Type B pancreatic cell (in vitro differentiated cells): Measurements from ENCODE around the gene PLA2G4C. TPM values are rescaled to one million over a fixed set of nuclear protein-coding genes. Genes with fewer than 3 reads are reported as not detected.
"Not testable (repeated sequence)": the region's sequence is repeated elsewhere in the genome, so short reads cannot be mapped to it uniquely, and the experiment has no call there.

Experiments
- DNase-seq: peaks from one replicate; pipeline ENCODE4 v3.0.0; 2021; ENCODE audit warnings: mixed read lengths; ENCODE audit not compliant: unreplicated experiment; ENCODE audit errors: extremely low spot score
- H3K27ac Mint-ChIP-seq: 2 replicates; pipeline ENCODE4 v1.8.0; 2021; ENCODE audit warnings: mild to moderate bottlenecking, mixed read lengths
- H3K27me3 Mint-ChIP-seq: 2 replicates; pipeline ENCODE4 v1.8.0; 2021; ENCODE audit warnings: mixed read lengths
- H3K36me3 Mint-ChIP-seq: 2 replicates; pipeline ENCODE4 v1.8.0; 2021; ENCODE audit warnings: mixed read lengths
- H3K4me1 Mint-ChIP-seq: one replicate; pipeline ENCODE4 v1.8.0; 2021; ENCODE audit warnings: mixed read lengths; ENCODE audit not compliant: unreplicated experiment
- H3K4me3 Mint-ChIP-seq: 2 replicates; pipeline ENCODE4 v1.8.0; 2021; ENCODE audit warnings: mild to moderate bottlenecking, mixed read lengths
- H3K9me3 Mint-ChIP-seq: 2 replicates; pipeline ENCODE4 v1.8.0; 2021; ENCODE audit warnings: mixed read lengths
- CTCF ChIP-seq: fragments of 200-600 bp; sonication (generic); conservative IDR thresholded peaks from 2 replicates; pipeline ENCODE4 v1.5.0; 2021; ENCODE audit warnings: antibody characterized with exemption, mild to moderate bottlenecking
- total RNA-seq: library from RNA; stranded (reverse); gene quantifications from 2 replicates; pipeline ENCODE4 v1.2.1, GENCODE V29; 2021; ENCODE audit warnings: low replicate concordance

PLA2G4C gene
- total RNA-seq, 1 donor from 2014 or later: 1.1 TPM

- no peak overlapping the region for H3K27ac Mint-ChIP-seq
- DNase-seq: no peak
- no peaks in the 10 kb centered on the region for H3K36me3 Mint-ChIP-seq
- H3K27me3 Mint-ChIP-seq: peaks cover 11% of the 10 kb centered on the region
- H3K9me3 Mint-ChIP-seq: peaks cover 2% of the 10 kb centered on the region
- no peak overlapping the region for H3K4me3 Mint-ChIP-seq
- no peaks in the 10 kb centered on the region for H3K4me1 Mint-ChIP-seq
- no peak for TF ChIP-seq CTCF
Observed at GRCh38 chr19:48085076-48085475, 25.5 kb downstream of the PLA2G4C start.

GRCh38 chr19:48081106-48081505, 29.5 kb downstream of the PLA2G4C start:
- Mint-ChIP-seq H3K4me1 (no peaks in the 10 kb centered on the region), H3K9me3 (no peaks in the 10 kb centered on the region), H3K4me3 (no peak overlapping the region), H3K27ac (no peak overlapping the region), H3K36me3 (no peaks in the 10 kb centered on the region), H3K27me3 (peaks cover 11% of the 10 kb centered on the region)
- no peak for DNase-seq
- no peak for TF ChIP-seq CTCF

- H3K36me3 Mint-ChIP-seq, H3K9me3 Mint-ChIP-seq, H3K4me3 Mint-ChIP-seq, H3K27ac Mint-ChIP-seq, H3K27me3 Mint-ChIP-seq, H3K4me1 Mint-ChIP-seq, DNase-seq: not testable (repeated sequence)
Observed at GRCh38 chr19:48070177-48070769, 40.3 kb downstream of the PLA2G4C start.

- Mint-ChIP-seq H3K27ac (no peak overlapping the region), H3K27me3 (peaks cover 8% of the 10 kb centered on the region), H3K4me1 (no peaks in the 10 kb centered on the region), H3K9me3 (no peaks in the 10 kb centered on the region), H3K4me3 (no peak overlapping the region), H3K36me3 (no peaks in the 10 kb centered on the region)
- TF ChIP-seq CTCF: no peak
- no peak for DNase-seq
Observed at GRCh38 chr19:48069435-48069834, 41.2 kb downstream of the PLA2G4C start.

GRCh38 chr19:48064509-48064908, 46.1 kb downstream of the PLA2G4C start:
- TF ChIP-seq CTCF: no peak
- no peaks in the 10 kb centered on the region for H3K9me3 Mint-ChIP-seq
- H3K27me3 Mint-ChIP-seq: peaks cover 21% of the 10 kb centered on the region
- no peak overlapping the region for H3K4me3 Mint-ChIP-seq
- DNase-seq: no peak
- H3K4me1 Mint-ChIP-seq: no peaks in the 10 kb centered on the region
- no peak overlapping the region for H3K27ac Mint-ChIP-seq
- no peaks in the 10 kb centered on the region for H3K36me3 Mint-ChIP-seq

GRCh38 chr19:48061401-48062344, 48.9 kb downstream of the PLA2G4C start:
- H3K4me1 Mint-ChIP-seq: no peaks in the 10 kb centered on the region
- no peak for TF ChIP-seq CTCF
- H3K9me3 Mint-ChIP-seq: no peaks in the 10 kb centered on the region
- no peaks in the 10 kb centered on the region for H3K36me3 Mint-ChIP-seq
- no peak overlapping the region for H3K4me3 Mint-ChIP-seq
- no peak overlapping the region for H3K27ac Mint-ChIP-seq
- H3K27me3 Mint-ChIP-seq: peaks cover 23% of the 10 kb centered on the region
- DNase-seq: no peak
